CD14-positive monocyte (primary cell): ENCODE results near the gene TMEM181. TPM values are rescaled to one million over a fixed set of nuclear protein-coding genes. Genes with fewer than 3 reads are reported as not detected.

Source experiments
- DNase-seq, 3 donors: peaks; one replicate each; pipeline ENCODE4 v3.0.0-alpha.2; 2011 to 2022
- H2AFZ ChIP-seq: 2 replicates; pipeline ENCODE4 v1.6.0; 2012; ENCODE audit warnings: mild to moderate bottlenecking, low read depth, low read length, inconsistent platforms; ENCODE audit not compliant: insufficient read depth, poor library complexity, severe bottlenecking
- H3K27ac ChIP-seq, 2 donors: 1 replicate in 1 of 2; 2 replicates in 1 of 2; pipeline ENCODE4 v1.5.1; 2012 to 2013; ENCODE audit warnings: low read length in 2 of 2, control low read depth in 1 of 2, inconsistent platforms in 1 of 2, low read depth in 1 of 2, mild to moderate bottlenecking in 1 of 2
- H3K27me3 ChIP-seq, 2 donors: one replicate each; pipeline versions ENCODE4 v1.6.0 to v1.6.1; 2011 to 2013; ENCODE audit warnings: low read length in 2 of 2; ENCODE audit not compliant: control insufficient read depth in 2 of 2, insufficient read depth in 2 of 2
- H3K36me3 ChIP-seq, 2 donors: replicated peaks in 1 of 2; 1 replicate in 1 of 2; 2 replicates in 1 of 2; pipeline versions ENCODE4 v1.5.1 to v1.6.1; 2012 to 2013; ENCODE audit warnings: low read length in 2 of 2, control low read depth in 1 of 2, inconsistent platforms in 1 of 2, mild to moderate bottlenecking in 1 of 2; ENCODE audit not compliant: insufficient read depth in 2 of 2, control insufficient read depth in 1 of 2
- H3K4me1 ChIP-seq, 2 donors: 1 replicate in 1 of 2; 2 replicates in 1 of 2; pipeline versions ENCODE4 v1.5.1 to v1.6.1; 2012 to 2013; ENCODE audit warnings: low read length in 2 of 2, control low read depth in 1 of 2, inconsistent platforms in 1 of 2, mild to moderate bottlenecking in 1 of 2, moderate library complexity in 1 of 2; ENCODE audit not compliant: insufficient read depth in 2 of 2, control insufficient read depth in 1 of 2
- H3K4me2 ChIP-seq: replicated peaks from 2 replicates; pipeline ENCODE3; 2012; ENCODE audit warnings: low read length, moderate library complexity, mild to moderate bottlenecking; ENCODE audit not compliant: poor library complexity, severe bottlenecking; ENCODE audit errors: extremely low read depth
- H3K4me3 ChIP-seq, 3 experiments: fragments of 200-600 bp in 1 of 3; sonication (generic) in 1 of 3; replicated peaks in 1 of 3; 1 replicate in 2 of 3; 2 replicates in 1 of 3; pipeline ENCODE4 v1.5.1; 2011 to 2013; ENCODE audit warnings: low read length in 3 of 3, mild to moderate bottlenecking in 3 of 3, control low read depth in 2 of 3, low read depth in 2 of 3, inconsistent platforms in 1 of 3, moderate library complexity in 1 of 3
- H3K79me2 ChIP-seq: 2 replicates; pipeline ENCODE4 v1.6.0; 2012; ENCODE audit warnings: mild to moderate bottlenecking, control low read depth, inconsistent platforms, low read length, moderate library complexity; ENCODE audit not compliant: insufficient read depth
- H3K9ac ChIP-seq: 2 replicates; pipeline ENCODE4 v1.6.0; 2017; ENCODE audit warnings: low read length, mild to moderate bottlenecking; ENCODE audit not compliant: insufficient read depth, poor library complexity, severe bottlenecking
- H3K9me3 ChIP-seq, 2 donors: replicated peaks in 1 of 2; 1 replicate in 1 of 2; 2 replicates in 1 of 2; pipeline versions ENCODE4 v1.5.1 to v1.6.1; 2012 to 2013; ENCODE audit warnings: low read length in 2 of 2, control low read depth in 1 of 2; ENCODE audit not compliant: control insufficient read depth in 1 of 2, insufficient read depth in 1 of 2
- H4K20me1 ChIP-seq: 2 replicates; pipeline ENCODE4 v1.6.0; 2012; ENCODE audit warnings: mild to moderate bottlenecking, low read length, control low read depth, moderate library complexity; ENCODE audit not compliant: insufficient read depth
- H3K27ac Mint-ChIP-seq, 7 donors: one replicate each; pipeline ENCODE4 v1.8.0; 2020; ENCODE audit warnings: mild to moderate bottlenecking in 7 of 7, mixed read lengths in 7 of 7, moderate library complexity in 6 of 7, inconsistent platforms in 2 of 7
- H3K27me3 Mint-ChIP-seq, 3 donors: one replicate each; pipeline ENCODE4 v1.8.0; 2021 to 2022; ENCODE audit warnings: low read depth in 3 of 3, mild to moderate bottlenecking in 3 of 3, mixed read lengths in 3 of 3, moderate library complexity in 3 of 3, inconsistent platforms in 1 of 3
- H3K36me3 Mint-ChIP-seq, 2 donors: one replicate each; pipeline ENCODE4 v1.8.0; 2020; ENCODE audit warnings: mixed read lengths in 2 of 2, inconsistent platforms in 1 of 2, mild to moderate bottlenecking in 1 of 2
- H3K4me1 Mint-ChIP-seq: one replicate; pipeline ENCODE4 v1.8.0; 2020; ENCODE audit warnings: mild to moderate bottlenecking, mixed read lengths
- H3K4me3 Mint-ChIP-seq, 2 donors: one replicate each; pipeline ENCODE4 v1.8.0; 2020; ENCODE audit warnings: mild to moderate bottlenecking in 2 of 2, mixed read lengths in 2 of 2, moderate library complexity in 1 of 2
- H3K9me3 Mint-ChIP-seq, 7 donors: one replicate each; pipeline ENCODE4 v1.8.0; 2020 to 2022; ENCODE audit warnings: mixed read lengths in 7 of 7, mild to moderate bottlenecking in 6 of 7, moderate library complexity in 6 of 7, inconsistent platforms in 2 of 7
- WGBS: methylation state at CpG from one replicate; pipeline ENCODE4 v1.1.5; 2013; ENCODE audit warnings: missing lambda C conversion rate; ENCODE audit not compliant: insufficient coverage; 5-methylcytosine and 5-hydroxymethylcytosine counted together
- intact Hi-C, 2 donors: fragments of 100-400 bp; cut with micrococcal nuclease; formaldehyde crosslinking; loops; one replicate each; pipeline versions ENCODE4 v1.15.0 to v1.15.1; 2023
- polyA plus RNA-seq, 3 donors: library from polyadenylated mRNA; depleted of rRNA in 1 of 3; unstranded in 2 of 3; stranded (reverse) in 1 of 3; fragments of 300-500 nt in 2 of 3; fragments of >200 nt in 1 of 3; fragmentation: Illumina TruSeq in 2 of 3; gene quantifications; 1 replicate in 2 of 3; 2 replicates in 1 of 3; pipeline ENCODE4 v1.2.3, GENCODE V29; 2012 to 2021
- TF ChIP-seq, protein P1 (sequence below): fragments of 200-600 bp; IDR thresholded peaks from one replicate; pipeline ENCODE4 v1.8.0; 2022; ENCODE audit warnings: antibody characterized with exemption, mild to moderate bottlenecking

The TMEM181 gene
- polyA plus RNA-seq, 3 donors = 2.4 to 6.8 (median 2.6) TPM

DNA sequence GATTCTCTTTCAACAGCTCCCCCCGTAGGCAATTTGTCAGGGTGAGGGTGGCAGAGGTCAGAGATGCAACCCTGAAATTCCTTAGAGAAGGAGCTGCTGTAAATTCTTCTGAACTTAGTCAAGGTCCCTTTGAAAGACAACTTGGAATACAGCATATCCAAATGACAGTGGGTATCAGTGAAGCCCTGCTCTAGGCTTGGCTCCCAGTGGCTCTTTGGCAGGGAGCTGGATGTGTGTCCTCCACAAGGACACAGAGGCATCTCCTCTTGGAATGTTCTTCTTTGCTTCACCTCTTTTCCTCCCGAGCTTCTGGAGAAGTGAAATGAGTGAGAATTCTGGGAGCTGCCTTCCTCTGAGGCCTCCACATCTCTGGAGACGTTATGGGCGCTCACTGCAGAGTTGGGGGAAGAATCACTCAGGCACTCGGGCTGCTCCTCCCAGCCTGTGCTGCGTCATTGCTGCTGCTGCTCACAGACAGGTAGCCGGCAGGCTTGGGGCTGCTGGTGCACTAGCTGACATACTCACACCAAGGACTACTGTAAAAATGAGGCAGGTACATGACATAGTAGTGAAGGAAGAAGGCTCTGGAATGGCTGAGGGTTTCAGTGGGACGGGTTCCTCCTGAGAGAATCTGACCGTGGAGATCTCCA is 50.6 kb downstream of the TMEM181 start:
- H3K9me3 Mint-ChIP-seq = peaks cover 0 to 10% (median 3%) of the 10 kb centered on the region in 7 donors
- no peak for DNase-seq
- peaks cover 71 to 87% of the 10 kb centered on the region in 2 donors for H3K36me3 Mint-ChIP-seq
- Histone ChIP-seq H3K9me3 (no peaks in the 10 kb centered on the region), H3K27me3 (no peaks in the 10 kb centered on the region), H3K4me1 (no peaks in the 10 kb centered on the region), H4K20me1 (no peaks in the 10 kb centered on the region), H3K79me2 (no peaks in the 10 kb centered on the region), H3K4me3 (no peak overlapping the region), H3K27ac (no peak overlapping the region), H3K4me2 (no peak overlapping the region), H3K36me3 (peaks cover 64 to 87% of the 10 kb centered on the region in 2 donors), H3K9ac (no peak overlapping the region), H2AFZ (no peak overlapping the region)
- WGBS = 60% methylated on average over 3 of the region's 9 CpGs
- H3K4me1 Mint-ChIP-seq = no peaks in the 10 kb centered on the region
- H3K4me3 Mint-ChIP-seq = no peak overlapping the region
- no peaks in the 10 kb centered on the region for H3K27me3 Mint-ChIP-seq
- peak overlapping the region in 2 of 7 donors; percentile 11 to 37 for H3K27ac Mint-ChIP-seq
- TF ChIP-seq, protein P1, sequence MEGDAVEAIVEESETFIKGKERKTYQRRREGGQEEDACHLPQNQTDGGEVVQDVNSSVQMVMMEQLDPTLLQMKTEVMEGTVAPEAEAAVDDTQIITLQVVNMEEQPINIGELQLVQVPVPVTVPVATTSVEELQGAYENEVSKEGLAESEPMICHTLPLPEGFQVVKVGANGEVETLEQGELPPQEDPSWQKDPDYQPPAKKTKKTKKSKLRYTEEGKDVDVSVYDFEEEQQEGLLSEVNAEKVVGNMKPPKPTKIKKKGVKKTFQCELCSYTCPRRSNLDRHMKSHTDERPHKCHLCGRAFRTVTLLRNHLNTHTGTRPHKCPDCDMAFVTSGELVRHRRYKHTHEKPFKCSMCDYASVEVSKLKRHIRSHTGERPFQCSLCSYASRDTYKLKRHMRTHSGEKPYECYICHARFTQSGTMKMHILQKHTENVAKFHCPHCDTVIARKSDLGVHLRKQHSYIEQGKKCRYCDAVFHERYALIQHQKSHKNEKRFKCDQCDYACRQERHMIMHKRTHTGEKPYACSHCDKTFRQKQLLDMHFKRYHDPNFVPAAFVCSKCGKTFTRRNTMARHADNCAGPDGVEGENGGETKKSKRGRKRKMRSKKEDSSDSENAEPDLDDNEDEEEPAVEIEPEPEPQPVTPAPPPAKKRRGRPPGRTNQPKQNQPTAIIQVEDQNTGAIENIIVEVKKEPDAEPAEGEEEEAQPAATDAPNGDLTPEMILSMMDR = no peak
- intact Hi-C loops = no loop called here

GRCh38 chr6:158611039-158611438 is 51.1 kb downstream of the TMEM181 start:
- Mint-ChIP-seq H3K9me3 (peaks cover 0 to 10% (median 3%) of the 10 kb centered on the region in 7 donors), H3K36me3 (peaks cover 69 to 87% of the 10 kb centered on the region in 2 donors), H3K27ac (peak overlapping the region in 1 of 7 donors; percentile 23), H3K27me3 (no peaks in the 10 kb centered on the region), H3K4me3 (no peak overlapping the region), H3K4me1 (no peaks in the 10 kb centered on the region)
- 100% methylated on average over 3 of the region's 3 CpGs for WGBS
- Histone ChIP-seq H2AFZ (no peak overlapping the region), H3K9ac (no peak overlapping the region), H3K27ac (no peak overlapping the region), H3K36me3 (peaks cover 59 to 81% of the 10 kb centered on the region in 2 donors), H3K79me2 (no peaks in the 10 kb centered on the region), H3K27me3 (no peaks in the 10 kb centered on the region), H3K9me3 (no peaks in the 10 kb centered on the region), H3K4me3 (no peak overlapping the region), H4K20me1 (no peaks in the 10 kb centered on the region), H3K4me2 (no peak overlapping the region), H3K4me1 (no peaks in the 10 kb centered on the region)
- no peak for DNase-seq
- TF ChIP-seq, protein P1 = no peak
- intact Hi-C loops = no loop called here
